Activated CD4-positive, alpha-beta T cell treated with anti-CD3 and anti-CD28 coated beads, Interleukin-2, amount 10 ng/mL, durations not matched to agents 7 days and 5 days (primary cell): ENCODE measurements around the gene PPM1N. TPM values are rescaled to one million over a fixed set of nuclear protein-coding genes. Genes with fewer than 3 reads are reported as not detected.

Experiments
- CTCF ChIA-PET: fragments of 350-600 bp; sonication (Branson Sonifier 250); formaldehyde crosslinking; loops from one replicate; lab custom pipeline; 2021; ENCODE audit warnings: antibody characterized with exemption; lab: Charles Lee
- POLR2A ChIA-PET: fragments of 350-600 bp; sonication (Branson Sonifier 250); formaldehyde crosslinking; loops from one replicate; lab custom pipeline; 2021; ENCODE audit warnings: antibody characterized with exemption; lab: Charles Lee
- DNase-seq: peaks from one replicate; pipeline ENCODE4 v3.0.0-alpha.2; 2020
- H3K27ac Mint-ChIP-seq: one replicate; pipeline ENCODE4 v1.8.0; 2021; ENCODE audit warnings: mild to moderate bottlenecking, moderate library complexity, mixed read lengths
- H3K27me3 Mint-ChIP-seq: one replicate; pipeline ENCODE4 v1.8.0; 2021; ENCODE audit warnings: mixed read lengths
- H3K36me3 Mint-ChIP-seq: one replicate; pipeline ENCODE4 v1.8.0; 2021; ENCODE audit warnings: low read depth, mixed read lengths
- H3K4me1 Mint-ChIP-seq: one replicate; pipeline ENCODE4 v1.8.0; 2021; ENCODE audit warnings: mixed read lengths
- H3K4me3 Mint-ChIP-seq: one replicate; pipeline ENCODE4 v1.8.0; 2021; ENCODE audit warnings: mild to moderate bottlenecking, moderate library complexity, mixed read lengths
- H3K9me3 Mint-ChIP-seq: one replicate; pipeline ENCODE4 v1.8.0; 2021; ENCODE audit warnings: mixed read lengths
- total RNA-seq, 2 experiments: library from RNA; stranded (reverse); gene quantifications; one replicate each; pipeline ENCODE4 v1.2.3, GENCODE V29; 2021

The PPM1N gene, protein sequence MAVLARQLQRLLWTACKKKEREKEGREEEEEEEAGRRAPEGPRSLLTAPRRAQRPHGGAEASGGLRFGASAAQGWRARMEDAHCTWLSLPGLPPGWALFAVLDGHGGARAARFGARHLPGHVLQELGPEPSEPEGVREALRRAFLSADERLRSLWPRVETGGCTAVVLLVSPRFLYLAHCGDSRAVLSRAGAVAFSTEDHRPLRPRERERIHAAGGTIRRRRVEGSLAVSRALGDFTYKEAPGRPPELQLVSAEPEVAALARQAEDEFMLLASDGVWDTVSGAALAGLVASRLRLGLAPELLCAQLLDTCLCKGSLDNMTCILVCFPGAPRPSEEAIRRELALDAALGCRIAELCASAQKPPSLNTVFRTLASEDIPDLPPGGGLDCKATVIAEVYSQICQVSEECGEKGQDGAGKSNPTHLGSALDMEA
- 1 to 10 TPM in 1 of 2 experiments, under 1 TPM in 1; 0.82 to 1.1 TPM for total RNA-seq

GRCh38 chr19:45498411-45499195 is at the start of gene PPM1N:
Gene PPM1N (plus strand): TSS chr19:45498443. CDS start chr19:45498473, 30 bp downstream.
- DNase-seq = peak; percentile 53
- Mint-ChIP-seq H3K4me3 (peak within 1 kb of the TSS; percentile 76), H3K4me1 (peaks cover 37% of the 10 kb centered on the region), H3K27ac (peak within 1 kb of the TSS; percentile 85), H3K36me3 (no peaks in the 10 kb centered on the region), H3K27me3 (peaks cover 32% of the 10 kb centered on the region), H3K9me3 (no peaks in the 10 kb centered on the region)
- ChIA-PET CTCF (interaction anchor here (0.5 to 4.6 kb wide), 11 partner anchors 13 to 144 kb away, joined by 3 to 34 read pairs (median 4); no protein-coding TSS in a partner anchor), POLR2A (no interaction called here)

DNA sequence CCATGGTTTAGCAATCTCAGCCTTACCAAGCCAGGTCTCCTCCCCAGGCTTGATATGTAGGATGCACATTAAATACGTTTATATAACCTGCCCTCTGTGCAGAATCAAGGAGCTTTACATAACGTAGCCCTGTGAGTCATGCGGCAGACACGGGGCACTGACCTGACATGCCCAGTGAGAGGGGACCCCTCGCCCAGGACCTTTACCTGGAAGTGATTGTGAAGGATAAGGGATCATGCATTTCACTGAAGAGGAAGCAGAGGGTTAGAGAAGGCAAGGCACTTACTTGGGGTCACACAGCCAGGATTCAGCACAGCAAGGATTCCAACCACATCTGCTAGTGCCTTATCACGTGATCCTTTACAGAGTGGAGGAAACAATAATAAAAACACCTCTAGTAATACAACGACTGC is 49.4 kb upstream of the PPM1N start:
- H3K27ac Mint-ChIP-seq = peak overlapping the region; percentile 78
- no peaks in the 10 kb centered on the region for H3K27me3 Mint-ChIP-seq
- POLR2A ChIA-PET = no interaction called here
- DNase-seq = no peak
- no peak overlapping the region for H3K4me3 Mint-ChIP-seq
- H3K9me3 Mint-ChIP-seq = no peaks in the 10 kb centered on the region
- peaks cover 51% of the 10 kb centered on the region for H3K4me1 Mint-ChIP-seq
- CTCF ChIA-PET = interaction anchor here (1.4 to 3.1 kb wide), 4 partner anchors 10 to 37 kb away, joined by 6 to 28 read pairs (median 9); no protein-coding TSS in a partner anchor
- H3K36me3 Mint-ChIP-seq = no peaks in the 10 kb centered on the region

DNA sequence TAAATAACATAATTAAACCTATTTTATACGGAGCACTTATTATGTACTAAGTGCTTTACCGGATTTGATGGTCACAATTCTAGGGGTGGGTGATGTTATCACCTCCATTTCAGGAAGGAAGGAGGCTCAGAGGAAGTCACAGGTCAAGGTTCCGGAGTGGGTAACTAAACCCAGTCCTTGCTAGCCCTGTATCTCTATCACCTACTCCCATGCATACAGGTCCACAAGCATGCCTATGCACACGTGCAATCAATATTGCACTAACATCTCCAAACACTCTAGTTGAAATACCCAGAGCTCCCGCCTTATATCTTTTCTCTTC is 48.3 kb upstream of the PPM1N start:
- no peaks in the 10 kb centered on the region for H3K36me3 Mint-ChIP-seq
- no peaks in the 10 kb centered on the region for H3K27me3 Mint-ChIP-seq
- H3K4me3 Mint-ChIP-seq = peak overlapping the region; percentile 90
- CTCF ChIA-PET = interaction anchor here (1.7 to 3.1 kb wide), 3 partner anchors 11 to 35 kb away, joined by 6 to 28 read pairs (median 11); no protein-coding TSS in a partner anchor
- H3K9me3 Mint-ChIP-seq = no peaks in the 10 kb centered on the region
- POLR2A ChIA-PET = no interaction called here
- DNase-seq = peak; percentile 28
- H3K27ac Mint-ChIP-seq = peak overlapping the region; percentile 98
- H3K4me1 Mint-ChIP-seq = peaks cover 43% of the 10 kb centered on the region

DNA sequence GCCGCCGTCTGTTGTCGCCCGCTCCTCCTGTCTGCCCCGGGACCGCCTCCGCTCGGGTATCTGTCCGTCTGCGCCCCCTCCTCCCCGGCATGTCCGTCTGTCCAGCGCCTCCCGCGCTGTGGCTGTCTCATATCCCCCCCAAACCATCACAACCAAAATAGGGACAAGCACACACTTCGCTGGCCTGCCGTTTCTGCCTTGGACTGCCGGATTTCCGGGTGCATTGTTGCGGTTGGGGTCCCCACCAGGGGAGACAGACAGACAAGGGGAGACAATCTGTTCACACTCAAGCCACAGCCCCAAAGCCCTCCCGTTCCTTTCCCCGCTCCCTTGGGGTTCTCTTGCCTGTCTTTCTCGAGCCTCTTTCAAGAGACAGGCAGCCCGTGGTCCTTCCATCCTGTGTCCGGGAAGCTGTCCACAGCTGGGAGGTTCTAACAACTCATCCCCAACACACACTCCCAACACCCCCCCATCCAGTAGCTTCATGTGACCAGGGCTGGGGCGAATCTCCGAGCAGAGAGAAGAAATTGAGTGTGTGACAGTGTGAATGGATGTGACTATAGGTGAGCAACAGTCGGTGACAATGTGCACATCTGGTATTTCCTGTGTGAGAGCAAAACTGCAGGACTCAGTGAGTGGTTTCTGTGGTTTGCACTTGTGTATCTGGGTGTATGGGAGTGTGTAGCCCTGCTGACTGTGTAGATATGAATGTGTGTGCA is 47.0 kb upstream of the PPM1N start:
- H3K27me3 Mint-ChIP-seq = peaks cover 4% of the 10 kb centered on the region
- peaks cover 50% of the 10 kb centered on the region for H3K4me1 Mint-ChIP-seq
- peak overlapping the region; percentile 83 for H3K4me3 Mint-ChIP-seq
- ChIA-PET POLR2A (interaction anchor here (0.6 kb wide), 1 partner anchor 1664 kb away, joined by 4 read pairs; no protein-coding TSS in a partner anchor), CTCF (interaction anchor here (1.3 to 4.7 kb wide), 2 partner anchors 12 to 34 kb away, joined by 3 to 18 read pairs; no protein-coding TSS in a partner anchor)
- no peaks in the 10 kb centered on the region for H3K9me3 Mint-ChIP-seq
- peak overlapping the region; percentile 93 for H3K27ac Mint-ChIP-seq
- H3K36me3 Mint-ChIP-seq = no peaks in the 10 kb centered on the region
- DNase-seq = peak; percentile 69

DNA sequence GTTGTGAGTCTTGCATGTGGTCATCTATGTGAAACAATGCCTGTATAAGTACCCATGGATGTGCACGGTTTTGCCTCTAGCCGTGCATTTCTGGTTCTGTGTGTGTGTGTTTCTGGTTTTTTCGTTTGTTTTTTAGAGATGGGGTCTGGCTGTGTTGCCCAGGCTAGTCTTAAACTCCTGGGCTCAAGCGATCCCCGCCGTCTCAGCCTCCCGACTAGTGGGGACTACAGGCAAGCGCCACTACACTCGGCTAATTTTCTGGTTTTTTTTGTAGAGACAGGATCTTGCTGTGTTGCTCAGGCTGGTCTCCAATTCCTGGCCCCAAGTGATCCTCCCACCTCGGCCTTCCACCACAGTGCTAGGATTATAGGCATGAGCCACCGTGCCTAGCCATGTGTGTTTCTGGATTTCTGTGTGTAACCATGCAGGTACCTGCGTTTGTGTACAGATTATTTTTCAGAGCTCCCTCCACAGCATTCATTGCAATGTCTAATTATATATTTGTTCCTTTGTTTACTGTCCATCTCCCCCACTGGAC is 46.3 kb upstream of the PPM1N start:
- Mint-ChIP-seq H3K4me1 (peaks cover 51% of the 10 kb centered on the region), H3K9me3 (no peaks in the 10 kb centered on the region), H3K27me3 (peaks cover 4% of the 10 kb centered on the region), H3K4me3 (peak overlapping the region; percentile 83), H3K27ac (peak overlapping the region; percentile 93), H3K36me3 (no peaks in the 10 kb centered on the region)
- CTCF ChIA-PET = interaction anchor here (1.3 to 4.7 kb wide), 2 partner anchors 12 to 33 kb away, joined by 3 to 18 read pairs; no protein-coding TSS in a partner anchor
- DNase-seq = no peak
- POLR2A ChIA-PET = interaction anchor here (0.6 kb wide), 1 partner anchor 1665 kb away, joined by 4 read pairs; no protein-coding TSS in a partner anchor

DNA sequence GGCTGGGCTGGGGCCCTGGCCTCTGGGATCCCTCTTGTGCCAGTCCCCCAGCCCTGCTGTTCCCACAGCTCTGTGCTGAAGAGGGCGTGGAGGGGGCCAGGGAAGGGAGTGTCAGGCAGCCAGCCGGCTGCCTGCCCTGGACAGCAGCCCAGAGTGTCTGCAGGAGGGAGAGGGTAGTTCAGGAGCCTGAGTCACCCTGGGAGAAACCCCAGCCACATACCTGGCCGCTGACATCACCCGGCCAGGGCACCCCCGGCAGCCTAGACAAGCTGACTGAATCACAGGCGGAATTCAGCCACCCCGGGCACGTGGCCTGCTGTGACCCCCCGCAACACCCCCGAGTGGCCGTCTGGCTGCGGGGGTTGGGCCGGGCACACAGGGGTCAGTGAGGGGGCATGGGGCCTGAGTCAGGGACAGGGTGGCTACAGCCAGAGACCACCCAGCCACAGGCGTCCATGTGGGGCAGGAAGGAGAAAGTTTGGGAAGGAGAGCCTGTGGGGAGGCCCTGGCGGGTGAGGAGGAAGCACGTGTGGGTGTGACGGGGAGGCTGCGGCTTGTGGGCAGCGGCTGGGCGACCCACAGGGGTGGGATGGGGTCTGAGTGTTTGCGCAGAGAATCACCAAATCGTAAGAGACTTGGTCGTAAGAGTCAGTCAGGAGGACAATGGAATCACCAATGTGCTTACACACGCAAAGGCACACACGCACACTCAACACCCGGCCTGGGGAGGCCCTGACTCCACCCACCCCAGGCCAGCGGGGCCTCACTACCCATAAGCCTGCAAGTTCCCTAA is 42.3 kb upstream of the PPM1N start:
- no peaks in the 10 kb centered on the region for H3K36me3 Mint-ChIP-seq

GRCh38 chr19:45456500-45456815 is 41.8 kb upstream of the PPM1N start:
- H3K27ac Mint-ChIP-seq = no peak overlapping the region
- no peak for DNase-seq
- H3K27me3 Mint-ChIP-seq = peaks cover 4% of the 10 kb centered on the region
- no peaks in the 10 kb centered on the region for H3K9me3 Mint-ChIP-seq
- POLR2A ChIA-PET = no interaction called here
- H3K4me1 Mint-ChIP-seq = peaks cover 23% of the 10 kb centered on the region
- no peaks in the 10 kb centered on the region for H3K36me3 Mint-ChIP-seq
- CTCF ChIA-PET = interaction anchor here (0.6 to 4.9 kb wide), 11 partner anchors 11 to 1272 kb away, joined by 3 to 28 read pairs (median 3); partner anchors contain the start of gene FOSB
- H3K4me3 Mint-ChIP-seq = no peak overlapping the region

More for the DNA sequence above, 42.3 kb upstream of the PPM1N start:
- Mint-ChIP-seq H3K9me3 (no peaks in the 10 kb centered on the region), H3K4me3 (no peak overlapping the region), H3K4me1 (peaks cover 28% of the 10 kb centered on the region), H3K27me3 (peaks cover 4% of the 10 kb centered on the region), H3K27ac (no peak overlapping the region)
- ChIA-PET POLR2A (no interaction called here), CTCF (interaction anchor here (0.6 to 4.9 kb wide), 6 partner anchors 11 to 132 kb away, joined by 3 to 28 read pairs (median 9); no protein-coding TSS in a partner anchor)
- no peak for DNase-seq

DNA sequence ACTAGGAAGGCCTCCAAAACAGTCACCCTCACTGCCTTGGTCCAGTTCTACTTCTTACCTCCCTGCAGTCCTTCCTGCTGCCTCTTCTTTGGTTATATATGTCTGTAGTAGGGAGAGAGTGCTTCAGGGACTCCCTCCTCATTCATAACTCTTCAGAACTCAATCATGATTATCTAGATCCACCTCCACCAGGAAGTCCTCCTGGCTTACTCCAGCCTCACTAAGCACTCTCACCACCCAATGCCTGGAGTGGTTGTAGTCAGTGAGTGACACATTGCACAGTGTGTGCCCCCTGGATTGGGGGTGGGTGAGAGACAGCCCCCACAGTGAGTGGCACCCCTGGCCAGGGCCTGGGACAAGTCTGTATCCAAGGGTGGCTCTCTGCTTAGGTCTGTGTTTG is 40.5 kb upstream of the PPM1N start:
- peak overlapping the region; percentile 65 for H3K27ac Mint-ChIP-seq
- ChIA-PET POLR2A (no interaction called here), CTCF (interaction anchor here (0.6 to 4.9 kb wide), 7 partner anchors 12 to 184 kb away, joined by 3 to 28 read pairs (median 4); no protein-coding TSS in a partner anchor)
- no peaks in the 10 kb centered on the region for H3K9me3 Mint-ChIP-seq
- H3K4me3 Mint-ChIP-seq = no peak overlapping the region
- no peak for DNase-seq
- H3K4me1 Mint-ChIP-seq = peaks cover 14% of the 10 kb centered on the region
- H3K27me3 Mint-ChIP-seq = peaks cover 4% of the 10 kb centered on the region
- no peaks in the 10 kb centered on the region for H3K36me3 Mint-ChIP-seq

GRCh38 chr19:45460807-45461347 is 37.4 kb upstream of the PPM1N start:
- Mint-ChIP-seq H3K27ac (no peak overlapping the region), H3K4me3 (no peak overlapping the region), H3K27me3 (peaks cover 6% of the 10 kb centered on the region), H3K4me1 (peaks cover 7% of the 10 kb centered on the region), H3K36me3 (no peaks in the 10 kb centered on the region), H3K9me3 (no peaks in the 10 kb centered on the region)
- ChIA-PET POLR2A (no interaction called here), CTCF (interaction anchor here (1.0 to 3.4 kb wide), 3 partner anchors 21 to 24 kb away, joined by 3 to 13 read pairs (median 3); no protein-coding TSS in a partner anchor)
- no peak for DNase-seq

DNA sequence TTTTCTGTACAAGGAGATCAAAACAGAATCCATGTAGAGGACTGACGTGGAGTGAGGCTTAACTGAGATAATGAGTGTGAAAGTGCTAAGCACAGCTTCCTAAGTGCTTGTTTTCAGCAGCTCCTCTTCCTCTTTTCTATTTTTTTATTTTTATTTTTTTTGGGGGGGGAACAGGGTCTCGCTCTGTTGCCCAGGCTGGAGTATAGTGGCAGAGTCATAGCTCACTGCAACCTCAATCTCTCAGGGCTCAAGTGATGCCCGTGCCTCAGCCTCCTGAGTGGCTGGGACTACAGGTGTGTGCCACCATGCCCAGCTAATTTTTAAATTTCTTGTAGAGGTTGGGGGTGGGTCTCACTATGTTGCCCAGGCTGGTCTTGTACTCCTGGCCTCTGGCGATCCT is 36.1 kb upstream of the PPM1N start:
- POLR2A ChIA-PET = no interaction called here
- H3K27me3 Mint-ChIP-seq = peaks cover 8% of the 10 kb centered on the region
- CTCF ChIA-PET = interaction anchor here (0.8 to 3.4 kb wide), 5 partner anchors 17 to 180 kb away, joined by 3 to 13 read pairs (median 4); no protein-coding TSS in a partner anchor
- no peaks in the 10 kb centered on the region for H3K36me3 Mint-ChIP-seq
- no peak overlapping the region for H3K27ac Mint-ChIP-seq
- H3K9me3 Mint-ChIP-seq = no peaks in the 10 kb centered on the region
- DNase-seq = no peak
- no peak overlapping the region for H3K4me3 Mint-ChIP-seq
- peaks cover 3% of the 10 kb centered on the region for H3K4me1 Mint-ChIP-seq

GRCh38 chr19:45463241-45463640 is 35.0 kb upstream of the PPM1N start:
- H3K4me3 Mint-ChIP-seq = no peak overlapping the region
- CTCF ChIA-PET = interaction anchor here (0.6 to 3.4 kb wide), 3 partner anchors 15 to 24 kb away, joined by 3 to 13 read pairs (median 12); no protein-coding TSS in a partner anchor
- H3K27ac Mint-ChIP-seq = no peak overlapping the region
- H3K36me3 Mint-ChIP-seq = no peaks in the 10 kb centered on the region
- peaks cover 8% of the 10 kb centered on the region for H3K27me3 Mint-ChIP-seq
- POLR2A ChIA-PET = no interaction called here
- H3K9me3 Mint-ChIP-seq = no peaks in the 10 kb centered on the region
- H3K4me1 Mint-ChIP-seq = peaks cover 8% of the 10 kb centered on the region
- no peak for DNase-seq
